Left cardiac atrium (tissue), 4 donors: ENCODE data around the gene RNF214. TPM values are rescaled to one million over a fixed set of nuclear protein-coding genes. Genes with fewer than 3 reads are reported as not detected.

Experiments used
- ATAC-seq, 2 donors: fragments of 200-7000 bp; cut with Tn5 transposase; one replicate each; pipeline ENCODE4 v1.9.1; 2020; ENCODE audit warnings: mild to moderate bottlenecking in 2 of 2, moderate library complexity in 2 of 2
- DNase-seq: peaks from one replicate; pipeline ENCODE4 v3.0.0-alpha.2; 2020
- intact Hi-C, 2 donors: fragments of 100-400 bp; cut with DNase I; formaldehyde crosslinking; loops; one replicate each; pipeline versions ENCODE4 v1.14.1 to v1.15.1; 2022 to 2023
- total RNA-seq, 2 donors: library from RNA; stranded (reverse); fragmentation: NEBNext Ultra II Directional; extraction: Animal tissue kit (Norgen Biotek cat#: 25700); gene quantifications; one replicate each; pipeline ENCODE4 v1.2.1, GENCODE V29; 2021
- donor health status: DM: no; HTN: yes; CAD: no.
- donor health status: DM: no; HTN: yes; CAD: no; lungs with severe emphysema.
- donor health status: DM: yes; HTN: yes; CAD: no.
- donor health status: Dilated cardiomyopathy.

Gene RNF214
- total RNA-seq, 2 donors from 2014 or later, result 20.3 to 21.0 TPM

DNA sequence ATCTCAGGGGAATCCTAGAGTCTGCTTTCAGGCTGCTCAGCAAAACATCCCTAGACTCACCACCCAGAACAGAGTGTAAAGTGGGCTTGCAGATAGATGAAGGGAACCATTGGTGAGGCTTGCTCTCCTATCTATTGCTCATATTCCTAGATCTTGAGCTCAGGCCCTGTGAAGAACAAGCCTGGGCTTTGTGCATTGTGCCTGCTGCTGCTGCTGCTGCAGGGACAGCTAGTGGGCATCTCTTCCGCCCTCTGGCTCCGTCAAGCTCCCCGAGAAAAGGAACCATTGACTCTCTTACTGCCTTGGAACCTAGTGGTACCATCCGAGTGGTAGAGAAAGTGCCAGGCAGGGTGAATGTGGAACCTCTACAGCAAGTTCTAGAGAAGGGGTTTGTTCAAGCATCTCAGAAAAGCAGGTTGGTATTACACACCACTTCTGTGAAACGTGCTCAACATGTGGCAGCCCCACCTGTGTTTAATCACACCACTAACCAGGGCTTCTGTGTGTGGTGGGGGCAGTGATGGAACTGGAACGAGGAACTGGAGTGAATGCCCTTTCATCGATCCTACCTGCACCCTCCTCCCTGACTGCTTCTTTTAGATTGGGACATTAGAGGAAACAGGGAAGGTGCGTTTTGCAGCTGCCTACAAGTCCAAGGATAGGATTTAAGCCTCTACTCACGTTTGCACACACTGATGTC, 63.1 kb downstream of the RNF214 start:
- no peak for DNase-seq
- ATAC-seq, result no peak
- intact Hi-C loops, result no loop called here

DNA sequence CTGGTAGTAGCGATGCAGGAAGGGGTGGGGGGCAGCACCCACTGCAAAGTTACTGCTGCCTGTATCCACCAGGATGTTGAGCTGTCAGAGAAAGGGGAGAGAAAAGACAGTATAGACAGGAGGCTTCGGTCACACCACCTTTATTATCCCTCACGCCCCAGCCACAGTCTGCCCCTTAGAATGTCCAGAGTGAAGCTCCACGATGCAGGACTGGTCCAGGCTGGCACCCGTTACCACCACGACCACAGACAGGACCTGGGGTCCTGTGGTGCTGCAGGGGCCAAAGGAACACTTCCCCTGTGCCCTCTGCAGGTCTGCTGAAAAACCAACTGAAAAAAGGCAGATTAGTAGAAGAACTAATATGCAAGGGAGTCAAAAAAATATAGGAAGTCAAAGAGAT, 64.4 kb downstream of the RNF214 start:
- intact Hi-C loops, result no loop called here
- DNase-seq (no peak), ATAC-seq (no peak)

DNA sequence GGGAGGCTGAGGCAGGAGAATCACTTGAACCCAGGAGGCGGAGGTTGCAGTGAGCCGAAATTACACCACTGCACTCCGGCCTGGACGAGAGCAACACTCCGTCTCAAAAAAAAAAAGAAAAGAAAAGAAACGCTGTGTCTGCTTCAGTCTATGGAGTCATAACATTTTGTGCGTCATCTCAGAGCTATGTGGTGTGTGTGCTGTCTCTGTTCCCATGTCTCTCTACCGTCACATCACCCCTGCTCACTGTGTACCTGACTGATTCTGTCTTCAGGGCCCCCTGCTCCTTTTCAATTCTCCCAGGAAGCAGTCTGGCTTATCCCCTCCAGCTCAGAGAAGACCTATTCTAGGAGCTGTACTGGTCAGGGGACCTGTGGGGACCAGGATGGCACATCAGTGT, 65.7 kb downstream of the RNF214 start:
- intact Hi-C loops, result no loop called here
- ATAC-seq (no peak), DNase-seq (no peak)

DNA sequence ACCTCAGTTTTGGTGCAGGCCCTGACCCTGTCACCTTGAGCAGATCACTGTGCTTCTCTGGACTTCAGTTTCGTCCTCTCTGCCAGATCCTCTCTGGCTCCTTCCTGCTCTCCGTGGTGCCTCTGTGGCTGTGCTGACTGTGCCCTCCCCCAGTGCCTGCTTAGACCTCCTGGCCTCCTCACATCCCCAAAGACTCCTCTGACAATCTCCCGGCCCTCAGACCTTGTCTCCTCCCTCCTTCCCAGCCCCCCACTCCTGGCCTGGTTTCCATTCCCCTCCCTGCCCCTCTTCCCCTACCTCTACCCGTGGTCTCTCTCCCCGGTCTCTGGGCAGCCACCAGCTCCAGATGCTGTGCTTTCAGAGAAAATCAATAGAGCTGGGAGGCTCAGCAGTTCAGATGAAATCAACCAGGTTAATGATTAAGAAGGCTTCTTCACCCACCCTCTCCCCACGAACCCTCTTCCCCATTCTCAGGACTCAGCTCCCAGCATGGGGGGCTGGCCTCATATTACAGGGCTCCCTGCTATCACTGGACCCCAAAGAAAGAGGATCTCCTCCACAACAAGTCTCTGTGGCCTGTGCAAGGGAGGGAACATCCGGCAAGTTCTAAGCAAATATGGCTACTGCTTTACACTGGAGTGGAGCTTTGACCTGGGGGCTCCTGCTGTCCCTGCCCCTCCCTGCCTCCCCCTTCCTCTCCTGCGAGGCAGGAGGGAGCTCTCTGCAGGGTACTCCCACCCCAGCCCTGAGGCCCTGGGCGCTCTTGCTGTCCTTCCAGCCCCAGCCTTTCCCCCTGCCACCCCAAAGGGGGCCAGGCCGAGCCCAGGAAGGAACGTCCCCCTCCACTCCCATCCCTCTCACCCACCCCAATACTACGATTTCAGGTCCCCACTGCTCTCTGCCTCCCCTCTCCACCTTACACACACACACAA, 67.1 kb downstream of the RNF214 start:
- DNase-seq (no peak), ATAC-seq (peak; percentile 3 to 11)

DNA sequence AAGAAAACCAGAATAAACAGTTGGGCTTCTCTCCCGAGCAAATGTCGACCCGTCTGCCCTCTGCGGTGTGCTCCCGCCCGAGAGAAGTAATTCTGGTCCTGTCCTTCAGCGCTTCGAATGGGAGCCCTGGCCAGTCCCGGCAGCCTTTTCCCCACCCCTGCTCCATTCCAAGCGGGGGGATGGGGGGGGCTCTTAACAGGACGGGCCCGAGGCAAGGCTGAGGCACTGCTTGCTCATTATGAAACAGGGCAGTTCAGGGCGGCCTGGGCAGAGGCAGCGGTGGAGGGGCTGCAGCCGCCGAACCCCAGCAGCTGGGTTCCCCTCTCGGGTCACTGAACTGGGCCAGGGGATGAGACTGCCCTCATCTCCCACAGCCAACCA, 67.8 kb downstream of the RNF214 start:
- ATAC-seq, result peak; percentile 65 to 73
- intact Hi-C loops, result no loop called here
- DNase-seq, result peak; percentile 33

More for the DNA sequence above, 67.1 kb downstream of the RNF214 start:
- intact Hi-C loops, result no loop called here

DNA sequence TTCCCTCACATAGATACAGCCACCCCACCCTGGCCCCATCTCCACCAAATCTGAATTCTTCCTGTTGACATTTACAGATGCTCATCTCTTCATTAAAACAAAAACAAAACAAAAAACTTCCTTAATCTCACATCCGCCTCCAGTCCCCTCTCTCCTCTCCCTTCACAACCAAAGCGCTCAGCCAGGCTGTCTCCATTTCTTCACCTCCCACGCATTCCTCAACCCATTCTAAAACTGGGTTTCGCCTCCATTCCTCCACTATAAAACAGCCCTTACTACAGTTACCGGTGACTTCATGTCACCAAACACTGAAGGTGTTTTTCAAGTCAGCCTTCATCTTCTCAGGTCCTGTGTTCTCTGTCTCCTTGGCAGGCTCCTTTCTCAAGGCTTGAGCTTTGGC, 68.3 kb downstream of the RNF214 start:
- DNase-seq (no peak), ATAC-seq (peak; percentile 32 to 37)
- intact Hi-C loops, result no loop called here

DNA sequence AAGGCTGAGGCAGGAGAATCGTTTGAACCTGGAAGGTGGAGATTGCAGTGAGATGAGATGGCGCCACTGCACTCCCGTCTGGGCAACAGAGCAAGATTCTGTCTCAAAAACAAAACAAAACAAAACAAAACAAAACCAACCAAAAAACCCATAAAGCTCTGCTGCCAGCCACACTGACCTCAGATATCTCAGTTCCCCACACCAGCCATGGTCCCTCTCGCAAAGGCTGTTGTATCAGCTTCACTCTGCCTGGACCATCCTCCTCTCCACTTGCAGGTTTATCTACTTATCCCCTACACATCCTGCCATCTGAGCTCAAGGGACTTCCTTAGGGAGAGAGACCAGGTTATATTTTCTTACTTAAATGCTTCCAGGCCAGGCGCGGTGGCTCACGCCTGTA, 69.8 kb downstream of the RNF214 start:
- DNase-seq, result no peak

DNA sequence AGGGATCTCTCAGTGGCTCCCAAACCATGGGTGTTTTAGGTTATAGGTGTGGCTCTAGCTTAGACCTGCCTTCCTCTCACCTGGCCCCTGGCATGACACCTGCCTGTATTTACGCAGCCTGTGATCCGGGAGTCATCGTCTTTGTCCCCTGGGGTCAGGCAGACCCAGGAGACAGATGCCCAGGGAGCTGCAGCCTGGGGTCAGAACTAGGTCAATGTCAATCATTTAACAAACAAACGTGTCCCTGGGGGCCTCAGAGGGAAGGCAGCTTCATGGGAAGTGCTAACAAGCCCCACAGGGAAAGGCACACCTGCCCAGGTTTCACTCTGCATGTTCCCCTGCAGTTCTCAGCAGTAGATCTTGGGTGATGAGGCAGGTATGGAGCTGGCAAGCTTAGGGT, 70.6 kb downstream of the RNF214 start:
- DNase-seq (no peak), ATAC-seq (no peak)
- intact Hi-C loops, result no loop called here

More for the DNA sequence above, 69.8 kb downstream of the RNF214 start:
- intact Hi-C loops, result no loop called here
- ATAC-seq, result no peak

DNA sequence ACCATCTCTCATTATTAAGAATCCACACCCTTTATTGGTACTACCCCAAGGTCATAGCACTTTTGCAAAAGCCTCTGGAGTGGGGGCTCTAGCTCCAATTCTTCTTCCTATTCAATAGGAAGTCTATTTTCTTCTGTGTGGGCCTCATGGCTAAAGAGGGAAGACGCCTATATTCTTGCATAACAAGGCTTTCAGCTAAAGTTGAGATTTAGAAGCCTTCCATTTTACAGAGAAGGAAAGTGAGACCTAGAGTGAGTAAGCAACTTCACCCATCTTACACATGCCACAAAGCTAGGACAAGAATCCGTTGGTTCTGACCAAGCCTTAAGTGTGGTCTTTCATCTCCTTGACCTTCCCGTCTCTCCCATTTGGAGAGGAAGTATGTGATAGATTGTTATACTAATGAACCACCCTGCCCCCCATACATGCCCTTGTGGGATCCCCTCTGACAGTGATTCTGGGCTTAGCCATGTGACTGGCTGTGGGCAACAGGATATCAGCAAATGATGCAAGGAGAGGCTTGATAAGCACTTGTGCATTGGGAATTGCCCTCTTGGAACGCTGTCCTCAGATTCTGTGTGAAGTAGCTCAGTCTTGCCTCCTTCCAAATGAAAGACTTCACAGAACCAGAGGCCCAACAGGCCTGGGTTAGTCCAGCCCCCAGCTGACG, 71.3 kb downstream of the RNF214 start:
- ATAC-seq (no peak), DNase-seq (no peak)
- intact Hi-C loops, result no loop called here

DNA sequence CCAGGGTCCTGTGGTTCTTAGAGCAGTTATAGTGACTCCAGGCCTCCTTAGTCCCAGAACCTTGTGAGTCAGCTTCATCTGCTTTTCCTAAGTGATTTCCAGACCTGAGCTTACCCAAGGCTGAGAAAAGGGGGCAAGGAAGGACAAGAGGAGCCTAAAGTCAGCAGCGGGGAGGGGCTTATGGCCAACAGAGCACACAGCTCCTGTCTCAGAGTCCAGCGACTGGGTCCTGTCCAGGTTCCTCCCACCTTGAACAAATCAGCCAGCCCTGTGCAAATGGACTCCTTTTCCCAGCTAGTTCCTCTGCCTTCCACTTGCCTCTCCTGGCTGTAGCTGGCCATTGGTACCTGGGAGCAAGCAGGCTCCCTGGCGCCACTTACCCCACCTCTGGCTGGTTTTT, 72.7 kb downstream of the RNF214 start:
- intact Hi-C loops, result no loop called here
- DNase-seq (no peak), ATAC-seq (no peak)

DNA sequence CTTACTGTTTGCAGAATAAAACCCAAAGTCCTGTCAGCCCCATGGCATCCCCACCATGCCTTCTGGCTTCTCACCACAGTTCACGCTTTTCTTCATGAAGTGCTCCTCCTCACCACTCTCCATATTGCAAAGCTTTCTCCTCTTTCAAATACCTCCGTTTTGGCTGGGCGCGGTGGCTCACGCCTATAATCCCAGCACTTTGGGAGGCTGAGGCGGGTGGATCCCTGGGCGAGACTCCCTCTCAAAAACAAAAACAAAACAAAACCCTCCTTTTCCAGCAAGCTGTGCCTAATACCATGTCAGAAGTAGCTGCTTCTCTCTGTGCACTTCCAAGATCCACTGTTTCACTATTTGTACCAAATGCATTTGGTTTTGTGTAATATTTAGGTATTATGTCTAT, 76.8 kb downstream of the RNF214 start:
- no peak for DNase-seq
- intact Hi-C loops, result no loop called here
- no peak for ATAC-seq

DNA sequence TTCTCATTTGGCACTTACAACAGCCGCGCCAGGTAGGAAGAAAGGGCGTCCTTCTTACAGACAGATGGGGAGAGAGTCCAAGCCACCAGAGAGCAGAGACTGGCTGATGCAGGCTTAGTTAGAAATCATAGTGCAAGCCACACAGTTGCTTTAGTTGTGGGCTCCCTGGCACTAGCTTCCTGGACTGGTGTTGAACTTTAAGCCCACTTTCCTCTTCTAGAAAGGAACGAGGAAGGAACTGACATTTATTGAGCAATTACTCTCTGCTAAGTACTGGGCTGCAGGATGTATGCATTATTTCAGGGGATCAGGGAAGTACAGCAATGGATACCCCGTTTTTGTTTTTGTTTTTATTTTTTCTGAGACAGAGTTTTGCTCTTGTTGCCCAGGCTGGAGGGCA, 80.6 kb downstream of the RNF214 start:
- DNase-seq (no peak), ATAC-seq (no peak)
- intact Hi-C loops, result no loop called here

DNA sequence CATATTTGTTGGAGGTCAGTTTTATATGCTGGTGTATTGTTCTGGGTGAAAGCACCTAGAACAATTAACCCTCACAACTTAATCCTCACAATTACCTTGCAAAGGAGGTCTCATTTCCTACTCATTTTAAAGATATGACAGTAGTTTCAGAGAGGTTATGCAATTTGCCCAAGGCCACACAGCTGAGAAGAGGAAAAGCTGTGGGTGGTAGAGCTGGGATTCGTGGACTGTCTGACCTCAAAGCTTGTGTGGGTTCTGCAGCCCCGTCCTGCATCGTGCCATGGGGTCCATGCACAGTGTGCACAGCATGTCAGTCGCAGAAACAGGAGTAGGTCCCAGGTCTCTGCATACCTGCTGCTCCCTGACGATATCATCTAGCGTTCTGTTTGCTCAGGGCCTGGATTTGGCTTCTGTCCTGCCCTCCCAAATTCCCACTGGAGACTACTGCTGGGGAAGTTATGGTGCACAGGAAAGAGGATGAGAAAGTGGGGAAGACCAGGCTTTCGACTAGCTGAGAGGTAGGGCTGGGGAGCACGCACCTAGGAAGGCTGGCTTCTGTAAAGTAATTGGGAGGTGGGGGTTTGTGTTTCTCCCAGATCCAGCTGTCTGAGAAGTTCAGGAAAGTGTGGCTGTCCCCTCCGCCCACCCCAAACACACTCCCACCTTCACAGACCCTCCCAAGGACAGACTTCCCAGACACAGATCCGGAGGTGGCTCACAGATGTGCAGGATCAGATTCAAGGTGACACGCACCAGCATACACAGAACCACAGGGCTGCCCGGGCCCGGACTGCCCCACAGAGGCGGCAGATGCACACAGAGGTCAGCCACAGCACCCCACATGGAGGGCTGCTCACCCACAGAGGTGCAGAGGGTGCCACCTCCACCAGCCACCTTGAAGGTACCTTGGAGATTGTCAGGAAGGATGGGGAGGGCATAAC, 81.6 kb downstream of the RNF214 start:
- intact Hi-C loops, result no loop called here
- no peak for DNase-seq
- no peak for ATAC-seq

DNA sequence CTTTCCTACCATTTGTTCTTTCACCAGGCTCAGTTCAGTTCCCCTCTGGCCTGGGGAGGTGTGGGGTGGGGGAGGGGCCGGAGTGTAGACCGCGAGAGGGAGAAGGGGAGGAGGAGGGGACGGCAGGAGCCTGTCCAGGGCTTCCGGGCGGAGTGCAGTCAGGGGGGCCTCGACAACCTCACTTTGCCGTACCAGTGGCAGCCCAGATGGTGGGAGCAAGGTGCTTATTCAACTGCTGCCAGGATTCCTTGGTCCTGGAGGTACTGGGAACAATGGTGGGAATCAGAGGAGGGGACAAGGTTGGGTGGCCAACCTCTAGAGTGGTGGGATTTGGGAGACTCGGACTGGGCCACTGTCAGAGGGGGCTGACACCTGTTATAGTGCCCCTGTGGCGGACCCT, 82.4 kb downstream of the RNF214 start:
- intact Hi-C loops, result no loop called here
- DNase-seq, result no peak
- ATAC-seq, result peak in 1 of 2 donors; percentile 9

DNA sequence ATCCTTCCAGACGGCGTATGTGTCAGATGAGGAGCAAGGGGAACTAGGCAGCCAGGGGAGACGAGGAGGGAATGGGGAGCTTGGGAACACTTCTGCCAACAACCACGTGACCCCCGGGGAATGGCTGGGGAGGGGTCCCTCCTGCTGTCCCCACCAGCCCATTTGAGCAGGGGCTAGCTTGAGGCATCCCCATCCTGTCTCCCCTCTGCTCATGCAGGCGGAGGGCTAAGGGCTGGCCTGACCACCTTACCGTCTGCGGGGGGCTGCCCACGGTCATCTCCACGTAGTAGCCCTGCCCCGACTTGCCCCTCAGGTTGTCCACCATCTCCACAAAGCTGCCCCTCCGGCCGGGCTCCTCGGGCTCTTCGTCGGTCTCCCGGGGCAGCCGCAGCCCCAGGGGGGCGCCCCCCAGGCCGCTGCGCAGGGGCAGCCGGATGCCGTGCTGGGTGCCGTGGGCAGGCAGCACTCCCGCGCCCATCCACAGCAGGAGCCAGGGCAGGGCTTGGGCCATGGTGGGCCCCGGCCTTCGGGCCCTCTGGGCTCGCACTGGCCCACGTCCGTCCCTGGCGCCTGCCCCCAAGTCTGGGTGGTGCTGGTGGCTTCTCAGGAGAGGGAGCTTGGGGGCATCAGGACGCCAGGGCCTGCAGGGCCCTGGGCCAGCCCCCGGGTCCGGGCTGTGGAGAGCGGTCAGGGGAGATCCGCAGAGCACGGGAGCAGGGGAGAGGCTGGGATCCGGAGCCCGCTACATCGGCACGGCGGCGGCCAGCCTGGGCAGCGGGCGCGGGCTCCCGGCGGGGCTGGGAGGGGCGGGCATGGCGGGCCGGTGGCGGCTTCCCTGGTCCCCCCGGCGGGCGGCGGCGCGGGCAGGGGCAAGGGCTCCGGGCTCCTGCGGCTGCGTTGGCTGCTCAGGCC, 83.1 kb downstream of the RNF214 start:
- DNase-seq (no peak), ATAC-seq (peak; percentile 65 to 66)
- intact Hi-C loops, result no loop called here

DNA sequence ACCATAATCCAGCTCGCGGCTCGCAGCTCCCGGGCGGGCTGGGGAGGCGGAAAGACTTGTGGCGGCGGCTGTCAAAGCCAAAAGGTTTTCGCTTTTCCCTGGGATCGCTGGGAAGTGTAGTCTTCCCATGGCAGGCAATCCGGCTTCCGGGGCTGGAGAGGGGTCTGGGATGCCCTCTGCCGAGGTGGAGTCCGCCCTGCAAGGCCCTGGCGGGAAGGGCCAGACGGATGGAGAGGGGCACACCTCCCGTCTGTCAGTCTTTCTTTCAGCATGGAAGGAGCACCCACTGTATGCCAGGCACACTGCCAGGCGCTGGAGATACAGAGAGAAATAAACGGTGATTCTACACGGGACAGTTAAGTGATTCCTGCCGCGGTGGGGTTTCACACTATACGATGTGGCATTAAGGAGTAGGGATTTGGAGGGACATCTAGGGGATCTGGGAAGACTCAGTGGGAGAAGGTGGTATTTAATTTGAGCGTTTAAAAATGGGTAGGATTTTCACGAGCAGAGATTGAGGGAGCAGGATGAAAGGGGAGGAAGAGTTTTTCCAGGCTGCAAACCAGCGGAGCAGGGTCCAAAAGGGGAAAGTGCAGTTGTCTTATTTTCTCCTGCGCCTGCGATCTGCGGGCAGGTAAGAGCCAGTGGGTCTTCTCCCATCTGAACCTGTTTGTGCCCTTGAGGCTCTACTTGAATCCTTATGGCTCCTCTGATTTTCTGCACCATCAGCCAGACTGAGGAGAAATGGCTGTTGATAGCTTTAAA, 83.9 kb downstream of the RNF214 start, which contains the start of gene BACE1:
BACE1 (minus strand) TSS at position 60 of the 765 bp plus-strand sequence. CDS start 461 bp downstream, outside the sequence.
- intact Hi-C loops, result no loop called here
- DNase-seq, result peak; percentile 90
- ATAC-seq, result peak; percentile 94 to 96

DNA sequence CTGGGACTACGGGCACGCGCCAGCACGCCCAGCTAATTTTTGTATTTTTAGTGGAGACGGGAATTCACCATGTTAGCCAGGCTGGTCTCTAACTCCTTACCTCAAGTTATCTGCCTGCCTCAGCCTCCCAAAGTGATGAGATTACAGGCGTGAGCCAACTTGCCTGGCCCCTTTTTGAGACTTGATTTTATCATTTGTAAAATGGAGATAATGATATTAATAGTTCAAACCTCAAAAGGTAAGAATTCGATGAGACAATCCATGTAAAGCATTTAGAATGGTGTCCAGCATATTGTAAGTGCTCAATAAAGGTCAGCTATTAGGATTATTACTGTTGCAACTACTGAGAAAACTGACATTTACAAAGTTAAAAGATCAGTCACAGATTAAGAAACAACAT, 86.3 kb downstream of the RNF214 start:
- intact Hi-C loops, result no loop called here
- ATAC-seq (no peak), DNase-seq (no peak)
